LNCaP clone FGC (cell line): ENCODE data around the gene FMO4.
"Not testable (repeated sequence)": the region's sequence is repeated elsewhere in the genome, so short reads cannot be mapped to it uniquely, and the experiment has no call there.

Source experiments
- DNase-seq: peaks from one replicate; pipeline ENCODE4 v3.0.0-alpha.2; 2011; ENCODE audit warnings: low read depth
- H3K4me3 ChIP-seq: 2 replicates; pipeline ENCODE4 v1.5.1; 2011; ENCODE audit warnings: mild to moderate bottlenecking, low read depth, low read length, control low read depth
- CTCF ChIP-seq: IDR thresholded peaks from 2 replicates; pipeline ENCODE4 v1.5.1; 2012; ENCODE audit warnings: mild to moderate bottlenecking; ENCODE audit not compliant: control insufficient read depth, insufficient read depth; ENCODE audit errors: extremely low read depth

The FMO4 gene

GRCh38 chr1:171359731-171360527 lies 45.9 kb downstream of the FMO4 start:
- TF ChIP-seq CTCF, result peak; percentile 25; the same call in 1 of the 2 replicates
- not testable (repeated sequence) for H3K4me3 ChIP-seq, DNase-seq

- no peak for TF ChIP-seq CTCF
- H3K4me3 ChIP-seq, result no peak overlapping the region
- DNase-seq, result no peak
Observed at GRCh38 chr1:171366085-171366484, 52.1 kb downstream of the FMO4 start.

- no peak for TF ChIP-seq CTCF
- no peak for DNase-seq
- no peak overlapping the region for H3K4me3 ChIP-seq
Observed at GRCh38 chr1:171366816-171367215, 52.8 kb downstream of the FMO4 start.

GRCh38 chr1:171367436-171367835 lies 53.5 kb downstream of the FMO4 start:
- H3K4me3 ChIP-seq, result no peak overlapping the region
- DNase-seq, result no peak
- TF ChIP-seq CTCF, result no peak

GRCh38 chr1:171372418-171373084 lies 58.6 kb downstream of the FMO4 start:
- no peak for TF ChIP-seq CTCF
- no peak for DNase-seq
- H3K4me3 ChIP-seq, result no peak overlapping the region

- H3K4me3 ChIP-seq, DNase-seq: not testable (repeated sequence)
Observed at GRCh38 chr1:171373357-171374122, 59.6 kb downstream of the FMO4 start.

GRCh38 chr1:171379846-171380245 lies 65.9 kb downstream of the FMO4 start:
- H3K4me3 ChIP-seq, result no peak overlapping the region
- no peak for TF ChIP-seq CTCF
- DNase-seq, result no peak
